Measurements from ENCODE around the gene ATP8A2. TPM values are rescaled to one million over a fixed set of nuclear protein-coding genes. Genes with fewer than 3 reads are reported as not detected.

Gene ATP8A2
- total and polyA plus RNA-seq, 11 donors = 0.01 to 0.29 (median 0.05) TPM; not detected in 2

- intact Hi-C loops (cut with DNase I) = loop anchor here in 4 of 10 donors (5.0 to 10.0 kb wide), 2 partner anchors 141 to 144 kb away; no protein-coding TSS in a partner anchor
- DNase-seq = peak in 1 of 5 donors; percentile 12
- TF ChIP-seq CTCF (IDR thresholded peaks at IDR 0.05) (peak; percentile 42 to 63 (median 54)), POLR2A (IDR thresholded peaks at IDR 0.05) (no peak)
- Histone ChIP-seq H3K4me1 (peaks cover 0 to 13% (median 0%) of the 10 kb centered on the region in 12 donors), H3K27me3 (peaks cover 13 to 53% (median 42%) of the 10 kb centered on the region in 9 donors), H3K9me3 (no peaks in the 10 kb centered on the region), H3K36me3 (no peaks in the 10 kb centered on the region), H3K27ac (no peak overlapping the region), H3K4me3 (no peak overlapping the region)
- no peak for ATAC-seq
- WGBS, 4 donors = 35 to 42% (median 38%) methylated on average over 9 of the region's 9 CpGs
Observed at GRCh38 chr13:25375727-25376358, 4.1 kb downstream of the ATP8A2 start.

GRCh38 chr13:25377244-25377962 is 5.6 kb downstream of the ATP8A2 start:
- no peak overlapping the region for H3K27ac ChIP-seq
- no peak overlapping the region for H3K4me3 ChIP-seq
- peaks cover 5 to 40% (median 32%) of the 10 kb centered on the region in 9 donors for H3K27me3 ChIP-seq
- peaks cover 0 to 4% (median 0%) of the 10 kb centered on the region in 12 donors for H3K4me1 ChIP-seq
- intact Hi-C loops (cut with DNase I) = loop anchor here in 4 of 10 donors (5.0 to 10.0 kb wide), 2 partner anchors 143 to 145 kb away; no protein-coding TSS in a partner anchor
- no peaks in the 10 kb centered on the region for H3K36me3 ChIP-seq
- no peaks in the 10 kb centered on the region for H3K9me3 ChIP-seq
- TF ChIP-seq CTCF (IDR thresholded peaks at IDR 0.05) (no peak), POLR2A (IDR thresholded peaks at IDR 0.05) (no peak)
- WGBS, 4 donors = 76 to 88% (median 84%) methylated on average over 7 of the region's 7 CpGs
- DNase-seq (no peak), ATAC-seq (peak in 1 of 4 donors; percentile 28)

DNA sequence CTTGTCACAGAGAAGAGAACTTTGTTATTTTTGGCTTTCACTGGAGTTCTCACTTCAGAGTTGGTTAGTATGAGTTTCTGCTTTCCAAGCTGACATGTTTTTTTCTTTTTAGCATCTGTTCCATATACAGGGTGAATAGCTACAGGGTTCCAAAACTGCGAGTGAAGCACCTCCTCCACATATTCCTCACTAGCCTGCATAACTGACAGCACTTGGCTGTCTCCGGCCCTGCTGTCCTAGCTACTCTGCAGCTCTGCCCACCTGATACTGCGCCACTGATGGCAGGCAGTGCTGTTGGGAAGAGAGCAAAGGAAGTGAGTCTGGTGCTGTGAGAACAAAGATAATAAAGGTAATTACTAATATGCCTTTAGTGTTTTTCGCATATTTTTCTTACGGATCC is 6.8 kb downstream of the ATP8A2 start:
- ATAC-seq = peak in 1 of 4 donors; percentile 36
- Histone ChIP-seq H3K4me1 (no peaks in the 10 kb centered on the region), H3K27me3 (peaks cover 0 to 29% (median 21%) of the 10 kb centered on the region in 9 donors), H3K9me3 (no peaks in the 10 kb centered on the region), H3K27ac (no peak overlapping the region), H3K4me3 (no peak overlapping the region), H3K36me3 (no peaks in the 10 kb centered on the region)
- TF ChIP-seq CTCF (IDR thresholded peaks at IDR 0.05) (no peak), POLR2A (IDR thresholded peaks at IDR 0.05) (no peak)
- DNase-seq = peak in 1 of 5 donors; percentile 30
- WGBS, 4 donors = 59 to 70% (median 67%) methylated on average over 5 of the region's 5 CpGs
- intact Hi-C loops (cut with DNase I) = loop anchor here in 4 of 10 donors (5.0 to 10.0 kb wide), 2 partner anchors 144 to 146 kb away; no protein-coding TSS in a partner anchor

DNA sequence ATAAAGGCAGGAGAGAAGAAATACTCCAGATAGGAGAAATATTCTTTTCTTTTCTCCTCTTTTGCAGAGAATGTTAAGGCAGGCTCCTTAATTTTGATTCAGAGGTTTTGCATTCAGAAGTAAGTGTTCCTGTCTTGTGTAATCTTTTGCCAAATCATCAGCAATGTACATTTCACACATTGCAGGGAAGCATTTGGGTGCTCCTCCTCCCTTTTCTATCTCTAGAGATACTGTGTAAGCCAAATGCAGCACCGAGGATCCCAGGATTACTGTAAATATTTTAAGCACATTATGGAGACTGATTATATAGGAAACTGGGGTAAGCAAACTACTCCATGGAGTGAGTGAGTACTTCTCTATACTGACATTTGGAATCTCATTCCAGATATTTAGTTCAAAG is 7.2 kb downstream of the ATP8A2 start:
- no peak overlapping the region for H3K4me3 ChIP-seq
- no peaks in the 10 kb centered on the region for H3K36me3 ChIP-seq
- peaks cover 0 to 24% (median 17%) of the 10 kb centered on the region in 9 donors for H3K27me3 ChIP-seq
- ATAC-seq = no peak
- 10 to 19% (median 19%) methylated on average over 1 of the region's 1 CpG for WGBS, 4 donors
- TF ChIP-seq CTCF (IDR thresholded peaks at IDR 0.05) (no peak), POLR2A (IDR thresholded peaks at IDR 0.05) (no peak)
- H3K4me1 ChIP-seq = no peaks in the 10 kb centered on the region
- no peak overlapping the region for H3K27ac ChIP-seq
- no peaks in the 10 kb centered on the region for H3K9me3 ChIP-seq
- intact Hi-C loops (cut with DNase I) = loop anchor here in 4 of 10 donors (5.0 to 10.0 kb wide), 2 partner anchors 144 to 147 kb away; no protein-coding TSS in a partner anchor
- DNase-seq = no peak

Data from heart left ventricle (tissue), 16 donors.